ENCODE data around the gene FAIM2.

The FAIM2 gene

DNA sequence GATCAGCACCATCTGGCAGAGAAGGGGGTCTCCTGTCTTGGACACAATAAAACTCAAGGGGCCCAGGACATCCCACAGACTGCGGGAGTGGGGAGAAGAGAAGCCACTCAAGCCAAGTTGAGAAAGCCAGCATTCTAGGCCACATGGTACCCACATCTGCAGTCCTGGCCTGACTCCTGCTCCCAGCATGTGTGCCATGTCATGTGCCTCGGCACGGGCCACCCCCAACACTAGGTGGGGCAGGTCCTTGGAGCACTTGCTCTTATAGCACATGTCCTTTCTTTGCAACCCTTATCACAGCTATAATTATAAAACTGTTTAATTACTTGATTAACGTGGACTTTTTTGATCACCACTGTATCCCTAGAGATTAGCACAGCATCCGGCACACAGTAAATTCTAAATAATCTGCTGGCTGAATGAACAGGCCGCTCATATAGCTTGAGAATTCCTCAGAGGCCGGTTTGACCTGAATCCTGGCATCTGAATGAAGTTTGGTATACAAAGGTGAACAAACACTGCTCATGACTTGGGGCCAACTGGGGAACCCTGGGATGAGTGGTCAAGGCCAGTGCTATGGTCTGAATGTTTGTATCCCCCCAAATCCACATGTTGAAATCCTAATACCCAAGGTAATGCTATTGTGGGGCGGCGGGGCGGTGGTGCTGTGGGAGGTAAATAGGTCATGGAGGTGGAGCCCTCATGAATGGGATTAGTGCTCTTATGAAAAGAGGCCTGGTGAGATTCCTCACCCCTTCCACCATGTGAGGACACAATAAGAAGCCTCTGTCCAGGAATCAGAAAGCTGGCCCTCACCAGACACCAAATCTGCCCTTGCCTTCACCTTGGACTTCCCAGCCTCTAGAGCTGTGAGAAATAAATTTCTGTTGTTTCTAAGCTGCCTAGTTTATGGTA, 82.1 kb downstream of the FAIM2 start:
- no peak for DNase-seq

DNA sequence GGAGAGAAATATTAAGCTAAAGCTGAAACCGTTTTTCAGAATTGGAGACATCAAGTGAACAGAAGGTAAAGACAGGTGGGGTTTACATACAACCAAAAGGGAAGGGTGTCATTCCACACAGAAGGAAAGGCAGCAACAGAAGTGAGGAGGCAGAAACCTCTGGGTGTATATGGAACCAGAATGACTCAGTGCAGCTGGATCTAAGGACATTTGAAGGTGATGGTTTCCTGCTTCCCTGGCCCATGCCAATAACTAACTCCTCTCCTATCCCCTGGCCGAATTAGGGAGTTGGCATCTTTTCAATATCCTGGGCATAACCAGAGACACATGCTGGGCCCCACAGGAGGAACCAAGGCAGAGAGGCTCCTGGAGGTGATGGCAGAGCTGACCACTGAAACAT, 83.9 kb downstream of the FAIM2 start:
- no peak for DNase-seq

DNA sequence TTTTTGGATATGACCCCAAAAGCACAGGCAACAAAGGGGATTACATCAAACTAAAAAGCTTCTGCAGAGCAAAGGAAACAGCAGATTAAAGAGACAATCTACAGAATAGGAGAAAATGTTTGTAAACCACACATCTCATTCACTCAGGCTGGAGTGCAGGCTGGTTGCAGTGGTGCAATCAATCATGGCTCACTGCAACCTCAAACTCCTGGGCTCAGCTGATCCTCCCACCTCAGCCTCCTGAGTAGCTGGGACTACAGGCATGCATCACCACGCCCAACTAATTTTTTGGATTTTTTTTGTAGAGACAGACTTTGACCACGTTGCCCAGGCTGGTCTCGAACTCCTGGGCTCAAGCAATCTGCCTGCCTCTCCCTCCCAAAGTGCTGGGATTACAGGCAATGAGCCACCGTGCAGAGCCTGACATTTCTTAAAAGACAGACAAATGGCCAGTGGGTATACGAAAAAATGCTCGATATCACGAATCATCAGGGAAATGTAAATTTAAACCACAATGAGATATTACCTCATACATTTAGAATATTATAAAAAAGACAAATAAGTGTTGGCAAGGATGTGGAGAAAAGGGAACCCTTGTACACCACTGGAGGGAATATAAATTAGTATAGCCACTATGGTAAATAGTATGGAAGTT, 85.3 kb downstream of the FAIM2 start:
- peak; percentile 30 for DNase-seq

All from EL (cell line).